Measurements from ENCODE around the gene CTNNBL1.

- no peak for TF ChIP-seq POLR2AphosphoS5 (IDR thresholded peaks at IDR 0.05; ENCODE audit: low read depth, low read length)
- TF ChIP-seq REST (IDR thresholded peaks at IDR 0.05; ENCODE audit: insufficient read depth in 1 of 2, low read depth in 2 of 2, low read length in 1 of 2) = no peak
Measured at GRCh38 chr20:37770908-37771307, 77.1 kb downstream of the CTNNBL1 start.

Data from Panc1 (cell line).